ENCODE measurements around the gene WDR11.
"Not testable (repeated sequence)": the region's sequence is repeated elsewhere in the genome, so short reads cannot be mapped to it uniquely, and the experiment has no call there.

WDR11 gene

DNA sequence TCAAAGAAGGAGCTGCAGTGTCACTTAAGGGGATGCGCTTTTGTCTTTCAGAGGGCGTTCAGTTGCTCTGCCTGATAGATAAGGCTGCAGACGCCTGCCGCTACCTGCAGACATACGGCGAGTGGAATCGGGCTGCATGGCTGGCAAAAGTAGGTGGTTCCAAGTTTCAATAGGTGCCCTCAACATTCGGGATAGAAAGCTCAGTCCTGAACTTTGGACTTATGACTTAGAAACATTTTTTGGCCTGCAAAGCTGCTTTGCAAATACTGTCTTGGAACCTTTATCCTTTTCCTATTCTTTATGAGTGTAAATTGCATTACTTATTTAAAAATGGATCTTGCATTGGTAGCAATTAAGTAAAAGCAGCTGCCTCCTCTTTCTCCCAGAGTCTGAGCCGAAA, 54.1 kb downstream of the WDR11 start:
- no peak for TF ChIP-seq EZH2phosphoT487 (IDR thresholded peaks at IDR 0.05; ENCODE audit: borderline replicate concordance, low read length)
- TF ChIP-seq, protein P1, sequence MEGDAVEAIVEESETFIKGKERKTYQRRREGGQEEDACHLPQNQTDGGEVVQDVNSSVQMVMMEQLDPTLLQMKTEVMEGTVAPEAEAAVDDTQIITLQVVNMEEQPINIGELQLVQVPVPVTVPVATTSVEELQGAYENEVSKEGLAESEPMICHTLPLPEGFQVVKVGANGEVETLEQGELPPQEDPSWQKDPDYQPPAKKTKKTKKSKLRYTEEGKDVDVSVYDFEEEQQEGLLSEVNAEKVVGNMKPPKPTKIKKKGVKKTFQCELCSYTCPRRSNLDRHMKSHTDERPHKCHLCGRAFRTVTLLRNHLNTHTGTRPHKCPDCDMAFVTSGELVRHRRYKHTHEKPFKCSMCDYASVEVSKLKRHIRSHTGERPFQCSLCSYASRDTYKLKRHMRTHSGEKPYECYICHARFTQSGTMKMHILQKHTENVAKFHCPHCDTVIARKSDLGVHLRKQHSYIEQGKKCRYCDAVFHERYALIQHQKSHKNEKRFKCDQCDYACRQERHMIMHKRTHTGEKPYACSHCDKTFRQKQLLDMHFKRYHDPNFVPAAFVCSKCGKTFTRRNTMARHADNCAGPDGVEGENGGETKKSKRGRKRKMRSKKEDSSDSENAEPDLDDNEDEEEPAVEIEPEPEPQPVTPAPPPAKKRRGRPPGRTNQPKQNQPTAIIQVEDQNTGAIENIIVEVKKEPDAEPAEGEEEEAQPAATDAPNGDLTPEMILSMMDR (IDR thresholded peaks at IDR 0.05; ENCODE audit: low read depth, low read length, poor library complexity, severe bottlenecking) = no peak

DNA sequence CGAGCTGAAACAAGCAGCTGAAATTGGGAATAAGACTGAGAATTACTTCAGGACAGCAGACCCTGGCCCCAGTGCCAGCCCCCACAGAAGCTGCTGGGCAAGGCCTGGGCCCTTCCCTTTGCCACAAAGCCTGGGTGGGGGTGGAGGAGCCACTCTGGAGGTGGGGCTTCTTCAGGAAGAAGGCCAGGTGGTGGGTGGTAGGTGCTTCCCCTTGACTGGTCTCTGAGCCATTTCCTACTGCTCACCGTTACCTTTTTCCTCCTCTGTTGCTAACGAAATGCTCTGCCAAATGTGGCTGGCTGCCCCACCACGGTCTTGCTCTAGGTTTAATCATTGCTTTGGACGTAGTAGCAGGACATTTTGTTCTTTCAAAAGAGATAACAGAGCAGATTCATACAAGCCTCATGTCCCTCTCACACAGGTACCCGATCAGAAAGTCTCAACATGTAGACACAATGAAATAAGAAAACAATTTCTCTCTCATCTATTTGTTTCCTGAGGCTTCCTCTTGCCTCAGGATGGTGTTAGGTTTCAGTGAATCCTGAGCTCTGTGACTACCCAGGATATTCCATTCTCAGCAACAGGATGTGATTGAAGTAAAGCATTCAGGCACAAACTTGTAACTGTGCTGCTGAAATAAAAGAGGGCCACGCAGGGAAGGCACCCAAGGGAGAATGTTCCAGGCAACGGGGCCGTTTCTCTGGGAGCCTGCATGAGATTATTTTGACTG, 66.5 kb downstream of the WDR11 start:
- Histone ChIP-seq H3K36me3 (ENCODE audit: control insufficient read depth, low read length) (no peaks in the 10 kb centered on the region), H3K4me1 (ENCODE audit: control insufficient read depth, low read length) (no peaks in the 10 kb centered on the region), H3K9me2 (replicated peaks; ENCODE audit: control insufficient read depth, low read length) (no peaks in the 10 kb centered on the region), H4K20me1 (ENCODE audit: control insufficient read depth, insufficient read depth, low read depth, low read length) (no peaks in the 10 kb centered on the region), H3K4me2 (ENCODE audit: low read length) (no peak overlapping the region), H3K79me2 (ENCODE audit: control insufficient read depth, low read length) (no peaks in the 10 kb centered on the region), H3K27ac (ENCODE audit: low read depth, low read length) (no peak overlapping the region), H3K27me3 (ENCODE audit: control insufficient read depth, low read length) (no peaks in the 10 kb centered on the region), H3K9me3 (ENCODE audit: control insufficient read depth, insufficient read depth, low read length) (no peaks in the 10 kb centered on the region), H3F3A (ENCODE audit: control insufficient read depth, insufficient read depth) (no peaks in the 10 kb centered on the region), H3K4me3 (ENCODE audit: low read length) (no peak overlapping the region)
- TF ChIP-seq EZH2phosphoT487 (IDR thresholded peaks at IDR 0.05; ENCODE audit: borderline replicate concordance, low read length) = no peak
- TF ChIP-seq, protein P1 (IDR thresholded peaks at IDR 0.05; ENCODE audit: low read depth, low read length, poor library complexity, severe bottlenecking) = no peak

More for the DNA sequence above, 54.1 kb downstream of the WDR11 start:
- H3K79me2 ChIP-seq (ENCODE audit: control insufficient read depth, low read length) = no peaks in the 10 kb centered on the region
- no peaks in the 10 kb centered on the region for H3F3A ChIP-seq (ENCODE audit: control insufficient read depth, insufficient read depth)
- H4K20me1 ChIP-seq (ENCODE audit: control insufficient read depth, insufficient read depth, low read depth, low read length) = no peaks in the 10 kb centered on the region
- H3K27me3 ChIP-seq (ENCODE audit: control insufficient read depth, low read length) = no peaks in the 10 kb centered on the region
- H3K36me3 ChIP-seq (ENCODE audit: control insufficient read depth, low read length) = peaks cover 75% of the 10 kb centered on the region
- 0 out of 2 replicates have a peak, but pooled peaks cover 3% of the 10 kb centered on the region for H3K9me3 ChIP-seq (ENCODE audit: control insufficient read depth, insufficient read depth, low read length)
- H3K9me2 ChIP-seq (replicated peaks; ENCODE audit: control insufficient read depth, low read length) = no peaks in the 10 kb centered on the region
- H3K4me2 ChIP-seq (ENCODE audit: low read length) = no peak overlapping the region
- H3K4me3 ChIP-seq (ENCODE audit: low read length) = no peak overlapping the region
- no peak overlapping the region for H3K27ac ChIP-seq (ENCODE audit: low read depth, low read length)
- no peaks in the 10 kb centered on the region for H3K4me1 ChIP-seq (ENCODE audit: control insufficient read depth, low read length)

DNA sequence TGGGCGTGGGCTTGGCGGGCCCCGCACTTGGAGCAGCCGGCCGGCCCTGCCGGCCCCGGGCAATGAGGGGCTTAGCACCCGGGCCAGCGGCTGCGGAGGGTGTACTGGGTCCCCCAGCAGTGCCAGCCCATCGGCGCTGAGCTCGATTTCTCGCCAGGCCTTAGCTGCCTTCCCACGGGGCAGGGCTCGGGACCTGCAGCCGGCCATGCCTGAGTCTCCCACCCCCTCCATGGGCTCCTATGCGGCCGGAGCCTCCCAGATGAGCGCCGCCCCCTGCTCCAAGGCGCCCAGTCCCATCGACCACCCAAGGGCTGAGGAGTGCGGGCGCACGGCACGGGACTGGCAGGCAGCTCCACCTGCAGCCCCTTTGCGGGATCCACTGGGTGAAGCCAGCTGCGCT, 72.7 kb downstream of the WDR11 start:
- H3K27ac ChIP-seq (ENCODE audit: low read depth, low read length); H3K36me3 ChIP-seq (ENCODE audit: control insufficient read depth, low read length); H3K9me3 ChIP-seq (ENCODE audit: control insufficient read depth, insufficient read depth, low read length); H3K4me1 ChIP-seq (ENCODE audit: control insufficient read depth, low read length); H3K27me3 ChIP-seq (ENCODE audit: control insufficient read depth, low read length); H3K79me2 ChIP-seq (ENCODE audit: control insufficient read depth, low read length); H3F3A ChIP-seq (ENCODE audit: control insufficient read depth, insufficient read depth); H3K4me3 ChIP-seq (ENCODE audit: low read length); H4K20me1 ChIP-seq (ENCODE audit: control insufficient read depth, insufficient read depth, low read depth, low read length); H3K9me2 ChIP-seq (replicated peaks; ENCODE audit: control insufficient read depth, low read length); H3K4me2 ChIP-seq (ENCODE audit: low read length): not testable (repeated sequence)

DNA sequence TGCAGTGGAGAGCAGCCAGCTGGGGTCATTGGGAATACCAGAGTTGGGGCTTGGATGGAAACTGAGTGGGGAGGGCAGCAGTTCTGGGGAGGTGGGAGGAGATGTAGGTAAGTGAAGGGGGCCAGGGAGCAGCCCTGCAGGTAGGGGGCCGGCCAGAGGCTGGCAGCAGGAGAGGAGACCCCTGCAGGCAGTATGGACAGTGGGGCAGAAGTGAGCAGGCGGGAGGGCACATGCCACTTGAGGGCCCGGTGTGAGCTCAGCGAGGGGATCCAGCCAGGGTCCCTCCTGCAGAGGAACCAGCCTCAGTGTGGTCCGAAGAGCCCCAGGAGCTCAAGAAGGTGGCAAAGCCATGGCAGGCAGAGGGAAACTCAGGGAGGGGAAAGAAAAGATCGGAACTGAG, 75.4 kb downstream of the WDR11 start:
- no peaks in the 10 kb centered on the region for H3K9me3 ChIP-seq (ENCODE audit: control insufficient read depth, insufficient read depth, low read length)
- no peak overlapping the region for H3K27ac ChIP-seq (ENCODE audit: low read depth, low read length)
- no peak for TF ChIP-seq EZH2phosphoT487 (IDR thresholded peaks at IDR 0.05; ENCODE audit: borderline replicate concordance, low read length)
- TF ChIP-seq, protein P1 (IDR thresholded peaks at IDR 0.05; ENCODE audit: low read depth, low read length, poor library complexity, severe bottlenecking) = no peak
- no peak overlapping the region for H3K4me3 ChIP-seq (ENCODE audit: low read length)
- no peaks in the 10 kb centered on the region for H3F3A ChIP-seq (ENCODE audit: control insufficient read depth, insufficient read depth)
- no peak overlapping the region for H3K4me2 ChIP-seq (ENCODE audit: low read length)
- H3K79me2 ChIP-seq (ENCODE audit: control insufficient read depth, low read length) = no peaks in the 10 kb centered on the region
- H3K36me3 ChIP-seq (ENCODE audit: control insufficient read depth, low read length) = no peaks in the 10 kb centered on the region
- H3K4me1 ChIP-seq (ENCODE audit: control insufficient read depth, low read length) = no peaks in the 10 kb centered on the region
- no peaks in the 10 kb centered on the region for H4K20me1 ChIP-seq (ENCODE audit: control insufficient read depth, insufficient read depth, low read depth, low read length)
- H3K27me3 ChIP-seq (ENCODE audit: control insufficient read depth, low read length) = no peaks in the 10 kb centered on the region
- no peaks in the 10 kb centered on the region for H3K9me2 ChIP-seq (replicated peaks; ENCODE audit: control insufficient read depth, low read length)
